A172 (cell line): ENCODE results near the gene GCFC2. TPM values are rescaled to one million over a fixed set of nuclear protein-coding genes. Genes with fewer than 3 reads are reported as not detected.
"Not testable (repeated sequence)": the region's sequence is repeated elsewhere in the genome, so short reads cannot be mapped to it uniquely, and the experiment has no call there.

Source experiments
- DNase-seq: peaks from one replicate; pipeline ENCODE4 v3.0.0-alpha.2; 2015; ENCODE audit warnings: low spot score
- total RNA-seq: library from RNA; depleted of rRNA; stranded (reverse); fragments of >200 nt; shearing (Covaris generic); gene quantifications from 2 replicates; pipeline ENCODE4 v1.2.3, GENCODE V29; 2014

The GCFC2 gene
- total RNA-seq, 1 experiment from 2014 or later = 32.1 TPM

DNA sequence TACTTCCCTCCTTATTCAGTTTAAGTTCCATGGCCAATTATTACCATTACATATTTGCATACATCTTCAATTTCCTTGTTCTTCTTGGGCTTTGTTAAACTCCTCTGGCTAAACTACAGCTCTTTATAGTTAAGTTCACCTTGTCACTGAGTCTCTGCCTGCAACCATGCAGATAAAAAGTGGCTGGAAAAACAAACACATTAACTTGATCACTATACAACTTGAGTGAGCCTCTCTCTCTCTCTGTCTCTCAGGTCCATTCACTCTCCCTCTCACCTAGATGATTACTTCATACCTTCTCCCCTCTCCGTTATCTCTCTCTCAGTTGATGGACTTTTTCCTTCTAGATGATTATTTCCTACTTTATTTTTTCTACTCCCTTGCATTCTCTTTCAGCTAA is 30.3 kb downstream of the GCFC2 start:
- no peak for DNase-seq

DNA sequence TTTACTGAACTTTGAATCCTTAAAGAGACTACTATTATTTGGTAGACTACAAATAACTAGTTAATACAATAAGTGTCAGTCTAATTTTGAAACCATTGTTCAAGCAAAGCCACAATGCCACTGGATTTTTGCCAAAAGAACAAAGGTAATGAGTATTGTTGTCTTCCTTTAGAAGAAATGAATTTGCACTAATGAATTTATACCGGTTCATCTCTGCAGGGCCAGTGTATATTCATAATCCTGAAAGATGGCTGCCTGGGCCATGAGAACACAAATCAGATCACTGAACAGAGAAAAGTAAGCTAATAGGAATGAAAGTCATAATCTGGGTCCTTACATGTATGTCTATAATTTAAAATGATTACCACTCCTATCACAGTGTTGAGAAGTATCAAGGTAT is 31.2 kb downstream of the GCFC2 start:
- no peak for DNase-seq

DNA sequence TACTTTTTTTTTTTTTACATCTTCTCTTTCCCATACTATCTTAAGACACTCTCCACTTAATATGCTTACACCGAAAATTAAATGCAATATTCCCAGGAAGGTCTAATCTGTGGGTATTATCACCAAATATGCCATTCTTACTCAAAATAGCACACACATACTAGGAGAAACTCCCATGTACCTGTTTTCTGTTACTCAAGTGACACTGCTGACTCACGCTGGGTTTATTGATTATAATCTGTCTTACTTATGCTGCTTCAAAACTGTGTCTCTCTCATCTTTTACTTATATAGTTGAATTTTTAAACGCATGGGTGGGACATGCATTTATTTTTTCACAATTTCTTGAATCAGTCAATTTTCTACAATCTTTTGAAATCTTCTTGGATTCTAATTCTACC is 34.3 kb downstream of the GCFC2 start:
- no peak for DNase-seq

- DNase-seq = no peak
Observed at GRCh38 chr2:75675908-75676307, 34.8 kb downstream of the GCFC2 start.

GRCh38 chr2:75675423-75675822 is 35.3 kb downstream of the GCFC2 start:
- not testable (repeated sequence) for DNase-seq

DNA sequence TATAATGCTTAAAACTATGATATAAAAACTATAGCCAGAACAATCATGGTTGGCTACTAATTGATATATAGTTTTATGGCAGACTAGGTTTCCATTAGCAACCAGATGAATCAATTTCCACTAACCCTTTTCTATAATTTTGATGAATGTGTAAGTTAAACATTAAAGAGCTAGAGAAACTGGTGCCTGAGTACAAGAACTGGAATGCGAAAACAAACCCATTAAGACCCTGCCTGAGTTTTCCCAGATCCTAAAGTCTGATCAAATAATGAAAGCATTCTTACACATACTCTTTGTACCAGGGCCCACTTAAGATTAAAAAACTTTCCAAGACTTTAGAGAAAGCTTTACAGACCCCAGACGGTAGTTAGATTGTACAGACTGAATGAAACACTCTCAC is 42.8 kb downstream of the GCFC2 start:
- DNase-seq = no peak

GRCh38 chr2:75666911-75667310 is 43.8 kb downstream of the GCFC2 start:
- DNase-seq = no peak

DNA sequence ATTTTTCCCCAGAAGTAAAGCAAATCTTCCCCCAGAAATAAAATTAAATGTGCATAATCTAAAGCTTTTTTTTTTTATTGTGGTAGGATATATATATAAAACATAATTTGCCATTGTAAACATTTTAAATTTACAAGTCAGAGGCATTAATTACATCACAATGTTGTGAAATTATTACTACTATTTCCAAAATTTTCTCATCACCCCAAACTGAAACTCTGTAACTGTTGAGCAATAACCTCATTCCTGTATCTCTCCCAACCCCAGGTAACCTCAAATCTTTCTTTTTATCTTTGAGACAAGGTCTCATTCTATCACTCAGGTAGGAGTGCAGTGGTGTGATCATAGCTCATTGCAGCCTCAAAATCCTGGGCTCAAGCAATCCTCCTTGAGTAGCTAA is 52.9 kb downstream of the GCFC2 start:
- no peak for DNase-seq

DNA sequence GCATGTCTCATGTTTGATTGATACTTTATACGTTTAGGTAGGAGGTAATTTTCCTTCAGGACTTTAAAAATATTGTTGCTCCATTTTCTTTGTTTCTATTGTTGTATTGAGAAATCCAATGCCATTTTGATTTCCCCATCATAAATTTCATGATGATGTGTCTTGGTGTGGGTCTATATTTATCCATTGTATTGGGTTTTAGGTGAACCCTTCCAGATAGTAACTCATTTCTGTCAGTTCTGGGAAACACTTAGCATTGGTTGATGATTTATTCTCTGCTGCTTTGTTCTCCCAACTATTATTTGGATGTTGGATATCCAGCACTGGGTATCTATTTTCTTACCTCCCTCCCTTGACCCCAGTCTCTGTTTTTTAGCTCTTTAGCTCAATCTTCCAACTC is 54.2 kb downstream of the GCFC2 start:
- DNase-seq = no peak

DNA sequence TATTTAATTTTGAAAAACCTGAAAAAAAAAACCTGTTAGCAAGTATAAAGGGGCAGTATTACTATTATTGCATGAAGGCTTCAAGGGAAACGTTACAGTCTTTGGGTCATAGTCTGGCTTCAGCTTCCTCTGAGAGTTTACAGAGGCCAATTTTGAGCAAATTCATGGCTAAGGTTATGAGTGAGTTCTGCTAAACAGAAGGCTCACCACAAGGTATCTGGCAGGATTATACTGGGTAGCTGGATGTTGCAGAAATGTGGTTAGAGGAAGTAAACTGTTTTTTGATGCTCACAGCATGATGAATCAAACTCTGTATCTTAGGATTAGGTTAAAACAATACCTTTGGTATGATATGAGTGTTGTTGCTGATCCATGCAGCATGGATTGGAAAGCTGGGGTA is 54.9 kb downstream of the GCFC2 start:
- DNase-seq = no peak

DNA sequence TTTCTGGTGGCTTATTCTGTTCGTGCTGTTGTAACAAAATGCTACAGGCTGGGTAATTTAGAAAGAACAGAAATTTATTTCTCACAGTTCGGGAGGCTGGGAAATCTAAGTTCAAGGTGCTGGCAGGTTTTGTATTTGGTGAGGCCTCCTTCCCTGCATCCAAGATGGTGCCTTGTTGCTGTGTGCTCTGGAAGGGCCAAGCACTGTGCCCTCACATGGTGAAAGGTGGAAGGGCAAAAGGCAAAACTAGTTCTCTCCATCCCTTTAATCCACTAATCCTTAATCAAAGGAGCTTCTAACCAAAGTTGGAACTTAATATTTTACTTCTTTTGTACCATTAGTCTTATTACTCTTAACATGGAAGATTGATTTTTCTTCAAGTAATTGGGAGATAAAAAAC is 56.7 kb downstream of the GCFC2 start:
- no peak for DNase-seq

DNA sequence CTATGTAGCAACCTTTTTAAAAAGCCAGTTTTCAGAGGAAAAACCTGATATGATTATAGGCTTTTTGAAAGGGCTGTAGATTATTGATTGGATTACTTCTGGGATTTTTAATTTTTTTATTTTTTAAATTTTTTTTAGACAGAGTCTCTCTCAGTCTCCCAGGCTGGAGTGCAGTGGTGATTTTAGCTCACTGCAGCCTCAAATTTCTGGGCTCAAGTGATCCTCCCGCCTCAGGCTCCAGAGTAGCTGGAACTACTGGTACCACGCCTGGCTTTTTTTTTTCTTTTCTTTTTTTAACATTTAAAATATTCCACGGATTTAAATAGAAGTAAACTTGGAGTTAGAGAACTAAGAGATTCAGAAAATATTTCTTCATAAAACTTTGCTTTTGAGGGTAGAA is 62.9 kb downstream of the GCFC2 start:
- no peak for DNase-seq

DNA sequence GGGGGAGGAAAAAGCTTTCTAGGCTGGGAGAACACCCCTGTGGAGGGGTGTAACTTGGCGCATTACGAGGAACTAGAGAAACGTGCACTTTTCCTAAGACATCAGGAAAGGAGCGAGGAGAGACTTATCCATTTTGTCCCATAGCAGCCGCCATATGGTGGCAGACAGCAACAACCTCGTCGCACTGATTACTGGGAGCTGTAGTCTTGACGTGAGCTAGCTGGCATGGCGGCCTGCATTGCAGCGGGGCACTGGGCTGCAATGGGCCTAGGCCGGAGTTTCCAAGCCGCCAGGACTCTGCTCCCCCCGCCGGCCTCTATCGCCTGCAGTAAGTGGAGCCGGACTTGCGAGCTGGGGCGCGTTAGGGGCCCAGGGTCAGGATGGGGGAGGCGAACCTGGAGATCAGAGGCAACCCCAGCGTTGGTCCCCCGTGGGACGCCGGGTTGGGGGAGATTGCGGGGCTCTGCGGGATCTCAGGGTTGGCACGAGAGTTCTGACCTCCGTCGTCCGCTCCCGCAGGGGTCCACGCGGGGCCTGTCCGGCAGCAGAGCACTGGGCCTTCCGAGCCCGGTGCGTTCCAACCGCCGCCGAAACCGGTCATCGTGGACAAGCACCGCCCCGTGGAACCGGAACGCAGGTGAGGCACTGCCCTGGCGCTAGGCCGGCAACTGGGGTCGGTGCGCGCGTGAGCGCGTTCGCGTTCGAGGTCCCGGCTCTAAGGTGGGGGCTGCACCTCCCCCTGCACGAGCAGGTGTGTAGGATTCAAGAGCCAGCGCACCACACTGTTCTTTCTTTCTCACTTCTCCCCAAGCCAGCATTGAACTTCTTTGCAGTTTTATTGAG is 63.9 kb downstream of the GCFC2 start, which contains the start of gene MRPL19:
TSS of gene MRPL19 (plus strand) at position 201 of the 843 bp plus-strand sequence. CDS start at position 226, 25 bp downstream.
- peak; percentile 90 for DNase-seq

DNA sequence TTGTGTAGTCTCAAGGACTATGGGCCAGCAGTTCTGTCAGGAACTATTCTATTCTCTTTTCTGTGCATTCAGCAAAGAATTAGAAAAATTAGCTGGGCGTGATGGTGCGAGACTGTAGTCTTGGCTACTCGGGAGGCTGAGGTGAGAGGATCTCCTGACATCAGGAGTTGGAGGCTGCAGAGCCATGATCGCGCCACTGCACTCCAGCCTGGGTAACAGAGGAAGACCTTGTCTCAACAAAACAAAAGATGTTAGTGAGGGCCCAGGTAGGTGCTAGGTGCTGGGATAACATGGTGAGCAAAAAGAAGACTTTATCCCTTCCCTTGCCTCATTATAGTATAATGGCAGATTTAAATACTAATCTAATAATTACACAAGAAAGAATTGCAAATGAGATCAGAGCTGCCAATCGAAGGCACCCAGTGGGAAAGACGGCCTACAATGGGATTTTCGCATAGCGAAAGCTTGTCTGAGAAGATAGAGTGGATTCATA is 64.6 kb downstream of the GCFC2 start:
- no peak for DNase-seq

DNA sequence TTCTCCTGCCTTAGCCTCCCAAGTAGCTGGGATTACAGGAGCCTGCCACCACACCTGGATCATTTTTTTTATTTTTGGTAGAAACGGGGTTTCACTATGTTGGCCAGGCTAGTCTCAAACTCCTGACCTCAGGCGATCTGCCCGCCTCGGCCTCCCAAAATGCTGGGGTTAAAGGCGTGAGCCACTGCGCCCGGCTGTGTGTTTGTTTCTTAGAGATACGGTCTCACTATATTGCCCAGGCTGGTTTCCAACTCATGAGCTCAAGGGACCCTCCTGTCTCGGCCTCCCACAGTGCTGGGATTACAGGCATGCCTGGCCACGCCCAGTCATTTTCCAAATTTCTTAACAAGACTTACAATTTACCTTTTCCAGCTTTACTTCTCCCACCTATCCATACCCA is 65.1 kb downstream of the GCFC2 start:
- DNase-seq = no peak

GRCh38 chr2:75643980-75644379 is 66.7 kb downstream of the GCFC2 start:
- DNase-seq = no peak

DNA sequence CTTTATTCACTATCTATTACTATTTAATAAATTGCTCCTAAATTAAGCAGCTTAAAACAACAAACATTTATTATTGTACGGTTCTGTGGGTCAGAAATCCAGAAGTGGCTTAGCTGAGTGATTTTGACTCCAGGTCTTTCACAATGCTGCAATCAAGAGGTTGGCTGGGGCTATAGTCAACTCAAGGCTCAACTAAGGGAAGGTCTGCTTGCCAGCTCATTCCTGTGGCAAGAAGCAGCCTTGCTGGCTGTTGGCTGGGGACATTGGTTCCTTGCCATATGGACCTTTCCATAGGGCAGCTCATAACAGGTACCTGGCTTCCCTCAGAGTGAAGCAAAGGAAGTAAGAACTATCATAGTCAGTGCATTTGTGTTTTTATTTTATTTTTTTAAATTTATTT is 69.1 kb downstream of the GCFC2 start:
- DNase-seq = no peak

DNA sequence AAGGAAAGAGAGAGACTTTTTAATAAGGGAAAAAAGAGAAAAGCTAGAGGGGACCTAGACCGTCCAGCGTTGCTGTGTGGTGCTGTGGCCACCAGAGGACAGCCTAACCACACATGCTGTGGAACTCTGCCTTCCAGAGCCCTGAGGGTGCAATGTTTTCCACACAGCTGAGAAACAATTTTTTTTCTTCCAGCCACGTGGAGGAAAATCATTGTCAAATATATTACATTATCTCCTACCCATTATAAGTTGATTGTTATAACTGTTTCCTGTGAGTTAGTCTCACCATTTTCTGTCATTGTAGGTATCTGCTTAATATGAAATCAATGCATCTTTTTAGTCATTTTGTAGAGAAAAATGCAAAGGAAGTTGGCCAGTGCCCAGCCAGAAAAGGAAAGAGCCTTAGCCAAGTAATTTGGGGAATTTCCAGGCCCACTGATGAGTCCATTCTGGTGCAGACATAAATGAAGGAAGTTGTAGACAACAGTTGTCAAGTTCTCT is 70.0 kb downstream of the GCFC2 start:
- peak; percentile 76 for DNase-seq

GRCh38 chr2:75637568-75637967 is 73.1 kb downstream of the GCFC2 start:
- no peak for DNase-seq

- no peak for DNase-seq
Observed at GRCh38 chr2:75634945-75635344, 75.8 kb downstream of the GCFC2 start.

DNA sequence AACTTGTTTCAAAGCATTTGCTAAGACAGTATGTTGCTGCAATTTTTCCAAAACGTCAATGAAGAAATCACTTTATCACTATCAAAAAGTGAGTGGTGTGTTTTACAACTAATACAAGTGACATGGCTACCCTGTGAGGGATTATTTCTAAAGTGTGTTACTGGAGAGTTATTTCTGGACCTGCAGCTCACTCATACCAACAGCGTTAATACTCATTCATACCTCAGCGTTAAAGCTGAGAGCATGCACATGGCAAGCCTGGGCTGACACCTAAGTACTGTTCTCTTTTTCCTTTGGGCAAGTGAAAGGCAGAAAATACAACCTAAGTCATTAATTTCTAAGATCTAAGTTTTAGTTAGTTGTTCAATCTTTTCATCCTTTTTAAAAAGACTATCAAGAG is 77.1 kb downstream of the GCFC2 start:
- DNase-seq = no peak

- DNase-seq = no peak
Observed at GRCh38 chr2:75632813-75633212, 77.9 kb downstream of the GCFC2 start.

DNA sequence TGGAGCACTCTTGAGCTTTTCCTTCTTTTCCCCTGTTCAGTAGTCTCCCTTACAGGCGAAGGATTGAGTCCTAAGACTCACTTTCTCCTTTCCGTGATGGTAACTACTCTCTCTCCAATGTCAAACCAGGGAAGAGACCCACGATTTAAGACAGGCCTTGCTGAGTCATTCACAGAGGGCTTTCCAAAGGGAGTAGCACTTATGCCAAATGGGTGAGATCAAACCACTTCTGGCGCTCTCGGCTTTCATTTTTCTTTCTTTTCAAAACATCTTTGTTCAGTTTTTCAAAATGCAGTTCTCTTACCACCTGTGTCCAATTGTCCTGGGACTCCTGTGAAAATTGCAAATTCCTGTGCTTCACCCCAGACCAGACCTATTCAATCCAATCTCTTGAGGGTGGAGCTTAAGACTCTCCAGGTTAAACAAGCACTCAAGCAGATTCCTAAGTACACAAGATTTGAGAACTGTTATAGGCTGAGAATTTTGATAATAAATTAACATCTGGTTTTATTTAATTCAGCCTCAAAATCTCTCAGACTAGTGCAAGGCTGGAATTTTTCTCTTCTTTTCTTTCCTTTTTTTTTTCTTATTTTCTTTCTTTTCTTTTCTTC is 78.5 kb downstream of the GCFC2 start:
- peak; percentile 22 for DNase-seq
